Ovary (tissue), 9 donors: Measurements from ENCODE around the gene ELOB. TPM values are rescaled to one million over a fixed set of nuclear protein-coding genes. Genes with fewer than 3 reads are reported as not detected.

Experiments
- DNase-seq, 5 donors: peaks; one replicate each; pipeline ENCODE4 v3.0.0-alpha.2; 2019 to 2020
- H3K27ac ChIP-seq, 2 donors: fragments of 200-600 bp; one replicate each; pipeline versions ENCODE4 v1.5.1 to v1.8.0; 2019 to 2022
- H3K27me3 ChIP-seq: fragments of 200-600 bp; one replicate; pipeline ENCODE4 v1.8.0; 2022
- H3K36me3 ChIP-seq: fragments of 200-600 bp; sonication (generic); one replicate; pipeline ENCODE4 v1.5.1; 2019
- H3K4me1 ChIP-seq: one replicate; pipeline ENCODE4 v1.8.1; 2013; ENCODE audit warnings: mild to moderate bottlenecking, moderate library complexity; ENCODE audit not compliant: insufficient read depth
- H3K4me3 ChIP-seq: fragments of 200-600 bp; sonication (generic); one replicate; pipeline ENCODE4 v1.5.1; 2017
- H3K9me3 ChIP-seq, 2 donors: fragments of 200-600 bp in 1 of 2; sonication (generic) in 1 of 2; one replicate each; pipeline versions ENCODE4 v1.5.1 to v1.8.1; 2013 to 2019; ENCODE audit warnings: mild to moderate bottlenecking in 1 of 2, moderate library complexity in 1 of 2
- CTCF ChIP-seq, 3 donors: fragments of 450-650 bp in 2 of 3; fragments of 200-600 bp in 1 of 3; IDR thresholded peaks; one replicate each; pipeline versions ENCODE4 v1.5.1 to v1.8.0; 2016 to 2022; ENCODE audit warnings: antibody characterized with exemption in 3 of 3, mild to moderate bottlenecking in 1 of 3
- EP300 ChIP-seq: sonication (generic); formaldehyde crosslinking; IDR thresholded peaks from one replicate; pipeline ENCODE4 v1.6.1; 2017; ENCODE audit warnings: antibody characterized with exemption
- POLR2A ChIP-seq: fragments of 450-650 bp; IDR thresholded peaks from one replicate; pipeline ENCODE4 v1.6.1; 2017; ENCODE audit warnings: antibody characterized with exemption, mild to moderate bottlenecking, moderate library complexity
- WGBS, 3 donors: extraction: QIAGEN DNeasy Blood & Tissue Kit in 1 of 3; methylation state at CpG; one replicate each; pipeline versions ENCODE4 v1.1.5 to v1.1.7; 2013 to 2017; 5-methylcytosine and 5-hydroxymethylcytosine counted together
- intact Hi-C, 4 donors: fragments of 100-400 bp; cut with DNase I; formaldehyde crosslinking; loops; one replicate each; pipeline versions ENCODE4 v1.11.0 to v1.15.1; 2022 to 2023
- polyA plus RNA-seq, 2 donors: library from polyadenylated mRNA; stranded (reverse); fragments of 200-250 nt in 1 of 2; fragments of 350-450 nt in 1 of 2; fragmentation: Illumina TruSeq in 1 of 2; extraction: RNeasy Lipid Tissue Mini Kit (QIAGEN cat#74804) in 1 of 2; gene quantifications; one replicate each; pipeline ENCODE4 v1.2.3, GENCODE V29; 2013 to 2014
- total RNA-seq, 7 donors: library from RNA; depleted of rRNA in 2 of 7; stranded (reverse); fragments of >200 nt in 2 of 7; fragmentation: NEBNext Ultra II Directional in 3 of 7; extraction: Animal tissue kit (Norgen Biotek cat#: 25700) in 3 of 7; gene quantifications; one replicate each; pipeline versions ENCODE4 v1.1.0 to v1.2.4, GENCODE V29; 2016 to 2023
- donor health status: DM: no; HTN: no; CAD: no; lungs with moderate emphysema.
- donor health status: DM: no; HTN: no; CAD: no.
- donor health status: Bipolar disorder and iron deficiency.
- donor health status: DM: yes; HTN: yes; CAD: no.
- donor health status: DM: no; HTN: no; CAD: no.
- donor health status: DM: yes; HTN: yes; CAD: no.

ELOB gene
- total and polyA plus RNA-seq, 9 donors, result 8.9 to 498 (median 172) TPM

DNA sequence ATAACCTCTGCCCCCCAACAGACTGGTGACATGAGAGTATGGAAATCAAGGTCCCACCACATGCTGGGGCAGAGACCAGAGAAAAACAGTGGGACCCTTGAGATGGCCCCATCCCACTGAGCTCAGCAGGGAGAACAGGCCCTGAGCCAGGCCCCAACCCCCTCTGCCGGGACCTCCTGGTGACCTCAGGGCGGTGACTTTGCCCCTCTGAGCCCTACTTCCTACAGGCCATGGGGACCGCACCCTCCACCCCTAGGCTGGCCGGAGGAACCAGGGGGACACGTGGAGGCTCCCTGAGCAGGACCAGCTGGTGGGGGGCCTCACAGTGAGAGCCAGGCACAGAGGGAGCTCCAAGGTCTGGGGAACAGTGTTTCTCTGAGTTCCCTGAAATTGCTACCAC is 38.5 kb downstream of the ELOB start:
- TF ChIP-seq CTCF (IDR thresholded peaks at IDR 0.05) (no peak), POLR2A (no peak), EP300 (no peak)
- no peaks in the 10 kb centered on the region for H3K9me3 ChIP-seq
- intact Hi-C loops, result no loop called here
- no peak for DNase-seq
- H3K27ac ChIP-seq, result no peak overlapping the region
- no peaks in the 10 kb centered on the region for H3K36me3 ChIP-seq
- H3K4me3 ChIP-seq, result no peak overlapping the region
- H3K4me1 ChIP-seq, result no peaks in the 10 kb centered on the region
- 37 to 48% (median 38%) methylated on average over 3 to 5 of the region's 5 CpGs for WGBS, 3 donors
- H3K27me3 ChIP-seq, result no peaks in the 10 kb centered on the region

DNA sequence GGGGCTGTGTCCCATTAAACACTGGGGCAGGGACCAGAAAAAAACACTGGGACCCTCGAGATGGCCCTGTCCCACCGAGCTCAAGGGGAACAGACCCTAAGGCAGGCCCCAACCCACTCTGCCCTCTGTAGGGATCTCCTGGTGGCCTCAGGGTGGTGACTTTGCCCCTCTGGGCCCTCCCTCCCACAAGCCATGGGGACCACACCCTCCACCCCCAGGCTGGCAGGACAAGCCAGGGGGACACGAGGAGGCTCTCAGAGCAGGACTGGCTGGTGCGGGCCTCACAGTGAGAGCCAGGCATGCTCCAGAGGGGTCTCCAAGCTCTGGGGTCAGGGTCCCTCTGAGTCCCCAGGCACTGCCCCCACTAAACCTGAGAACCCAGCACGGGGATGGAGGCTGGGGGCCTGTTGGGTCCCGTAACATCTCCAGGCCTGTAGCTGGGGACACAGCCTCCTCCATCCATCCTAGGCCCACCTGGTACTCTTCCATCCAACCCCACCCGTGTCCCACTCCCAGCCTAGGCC is 39.1 kb downstream of the ELOB start:
- intact Hi-C loops, result loop anchor here in 1 of 4 donors (2.0 kb wide), 1 partner anchor 53 kb away; no protein-coding TSS in a partner anchor
- H3K27me3 ChIP-seq, result no peaks in the 10 kb centered on the region
- DNase-seq, result no peak

DNA sequence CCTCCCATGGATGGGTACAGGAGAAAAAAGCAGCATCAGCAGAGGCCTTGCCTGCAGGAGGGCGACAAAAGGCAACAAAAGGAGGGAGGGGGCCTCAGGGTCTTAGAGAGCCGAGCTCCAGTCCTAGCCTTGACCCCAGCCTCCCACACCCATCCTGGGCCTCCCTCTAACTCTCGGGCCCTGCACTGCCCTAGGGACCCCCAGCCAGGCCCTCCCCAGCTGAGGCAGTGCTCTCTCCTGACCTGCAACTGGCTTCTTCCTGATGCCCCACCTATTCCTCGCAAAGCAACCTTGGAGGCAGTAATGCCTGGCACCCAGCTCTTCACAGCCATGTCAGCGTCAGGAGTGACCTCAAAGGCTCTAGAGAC is 39.9 kb downstream of the ELOB start:
- H3K9me3 ChIP-seq, result no peaks in the 10 kb centered on the region
- WGBS, 3 donors, result 49 to 71% (median 66%) methylated on average over 4 to 5 of the region's 5 CpGs
- H3K4me1 ChIP-seq, result no peaks in the 10 kb centered on the region
- DNase-seq, result no peak
- no peaks in the 10 kb centered on the region for H3K36me3 ChIP-seq
- H3K27me3 ChIP-seq, result no peaks in the 10 kb centered on the region
- no peak for TF ChIP-seq CTCF (IDR thresholded peaks at IDR 0.05)
- no peak for TF ChIP-seq EP300
- TF ChIP-seq POLR2A, result no peak
- no peak overlapping the region for H3K27ac ChIP-seq
- intact Hi-C loops, result loop anchor here in 1 of 4 donors (2.0 kb wide), 1 partner anchor 54 kb away; no protein-coding TSS in a partner anchor
- no peak overlapping the region for H3K4me3 ChIP-seq

More for the DNA sequence above, 39.1 kb downstream of the ELOB start:
- no peaks in the 10 kb centered on the region for H3K4me1 ChIP-seq
- no peak overlapping the region for H3K27ac ChIP-seq
- H3K4me3 ChIP-seq, result no peak overlapping the region
- no peaks in the 10 kb centered on the region for H3K36me3 ChIP-seq
- 70 to 77% (median 76%) methylated on average over 7 of the region's 7 CpGs for WGBS, 3 donors
- TF ChIP-seq EP300, result no peak
- no peak for TF ChIP-seq CTCF (IDR thresholded peaks at IDR 0.05)
- TF ChIP-seq POLR2A, result no peak
- H3K9me3 ChIP-seq, result no peaks in the 10 kb centered on the region

GRCh38 chr16:2736476-2737237 is 40.4 kb downstream of the ELOB start:
- H3K27me3 ChIP-seq, result no peaks in the 10 kb centered on the region
- no peaks in the 10 kb centered on the region for H3K36me3 ChIP-seq
- H3K9me3 ChIP-seq, result no peaks in the 10 kb centered on the region
- no peak overlapping the region for H3K4me3 ChIP-seq
- no peaks in the 10 kb centered on the region for H3K4me1 ChIP-seq
- no peak overlapping the region for H3K27ac ChIP-seq
- DNase-seq, result no peak
- 82 to 87% (median 84%) methylated on average over 11 of the region's 11 CpGs for WGBS, 3 donors
- TF ChIP-seq CTCF (IDR thresholded peaks at IDR 0.05), result no peak
- no peak for TF ChIP-seq POLR2A
- TF ChIP-seq EP300, result no peak
- intact Hi-C loops, result loop anchor here in 1 of 4 donors (2.0 kb wide), 1 partner anchor 54 kb away; no protein-coding TSS in a partner anchor
